ENCODE measurements around the gene AREG. TPM values are rescaled to one million over a fixed set of nuclear protein-coding genes. Genes with fewer than 3 reads are reported as not detected.

Gene AREG
- total and polyA plus RNA-seq, 2 of the 4 experiments (the other 2 are of a cell fraction) = 0.17 to 0.18 TPM

GRCh38 chr4:74487771-74488170, 42.8 kb downstream of the AREG start:
- dilution Hi-C loops (cut with HindIII; ENCODE audit: low sequenced_read_pairs, unreplicated experiment) = no loop called here
- no peak for DNase-seq
- no peak overlapping the region for H2BK5ac ChIP-seq (ENCODE audit: low read depth, low read length, poor library complexity, severe bottlenecking)

More at GRCh38 chr4:74487771-74488170, 42.8 kb downstream of the AREG start:
- H3K9me1 ChIP-seq (ENCODE audit: insufficient read depth, low read length) = no peaks in the 10 kb centered on the region
- no peak overlapping the region for H2BK120ac ChIP-seq (ENCODE audit: low read depth, low read length)
- H3K23ac ChIP-seq (ENCODE audit: low read depth, low read length) = no peak overlapping the region
- no peak overlapping the region for H3K18ac ChIP-seq (ENCODE audit: low read depth, low read length)
- ATAC-seq (ENCODE audit: low read depth) = no peak
- no peaks in the 10 kb centered on the region for H3K4me1 ChIP-seq (ENCODE audit: control insufficient read depth, insufficient read depth, low read length)
- no peak for TF ChIP-seq CTCF (conservative IDR thresholded peaks at IDR 0.05; ENCODE audit: low read depth, low read length)
- no peak for TF ChIP-seq POLR2A (IDR thresholded peaks at IDR 0.05; ENCODE audit: low read depth, low read length)
- no peak for TF ChIP-seq ELK1 (IDR thresholded peaks at IDR 0.05; ENCODE audit: borderline replicate concordance, low read depth, low read length)
- TF ChIP-seq FOS (IDR thresholded peaks at IDR 0.05; ENCODE audit: low read depth, low read length) = no peak
- no peak for TF ChIP-seq RFX5 (IDR thresholded peaks at IDR 0.05; ENCODE audit: low read depth, low read length)
- TF ChIP-seq MXI1 (IDR thresholded peaks at IDR 0.05; ENCODE audit: borderline replicate concordance, low read depth, low read length) = no peak
- no peak for TF ChIP-seq MAFK (IDR thresholded peaks at IDR 0.05; ENCODE audit: low read depth, low read length)
- no peak for TF ChIP-seq MAZ (IDR thresholded peaks at IDR 0.05; ENCODE audit: borderline replicate concordance, low read depth, low read length)
- no peak for TF ChIP-seq SMC3 (IDR thresholded peaks at IDR 0.05; ENCODE audit: low read depth, low read length)
- no peak for TF ChIP-seq RAD21 (IDR thresholded peaks at IDR 0.05; ENCODE audit: low read length)
- TF ChIP-seq NFE2L2 (IDR thresholded peaks at IDR 0.05; ENCODE audit: low read depth, low read length) = no peak
- no peak for TF ChIP-seq CEBPB (IDR thresholded peaks at IDR 0.05; ENCODE audit: low read depth, low read length)
- no peak for TF ChIP-seq RCOR1 (IDR thresholded peaks at IDR 0.05; ENCODE audit: insufficient replicate concordance, low read length)
- no peak for TF ChIP-seq USF2 (IDR thresholded peaks at IDR 0.05; ENCODE audit: low read depth, low read length)
- no peak overlapping the region for H3K4me3 ChIP-seq (ENCODE audit: insufficient read depth, low read depth, low read length)
- no peak overlapping the region for H2AK9ac ChIP-seq (replicated peaks; ENCODE audit: low read depth, low read length, poor library complexity)
- H4K8ac ChIP-seq (ENCODE audit: low read depth in 2 of 2, low read length in 2 of 2) = no peak overlapping the region
- no CpG with 5 or more reads among the region's 1 CpG for WGBS, 2 experiments (ENCODE audit: extremely low coverage in 2 of 2, insufficient read length in 1 of 2)
- no peak overlapping the region for H2BK15ac ChIP-seq (ENCODE audit: low read depth, low read length)
- H4K91ac ChIP-seq (ENCODE audit: insufficient read depth, low read depth, low read length) = no peak overlapping the region
- no peak overlapping the region for H3K56ac ChIP-seq (ENCODE audit: extremely low read depth, insufficient read depth, low read length)
- in situ Hi-C loops (cut with MboI; ENCODE audit: low sequenced_read_pairs) (no loop called here), intact Hi-C loops (cut with micrococcal nuclease) (no loop called here)
- no peak overlapping the region for H2AK5ac ChIP-seq (ENCODE audit: low read depth, low read length)
- no peaks in the 10 kb centered on the region for H3K27me3 ChIP-seq (ENCODE audit: control insufficient read depth, insufficient read depth, low read length)
- no peak overlapping the region for H2BK20ac ChIP-seq (ENCODE audit: low read depth, low read length)
- H3K14ac ChIP-seq (replicated peaks; ENCODE audit: low read depth, low read length) = no peak overlapping the region
- no peak overlapping the region for H4K5ac ChIP-seq (ENCODE audit: low read depth, low read length)
- BruUV-seq (replicated peaks) = no TSS peak
- H3K9ac ChIP-seq (ENCODE audit: low read depth, low read length) = no peak overlapping the region
- H3K79me1 ChIP-seq (ENCODE audit: low read depth in 1 of 2, low read length in 2 of 2) = no peaks in the 10 kb centered on the region
- ChIA-PET POLR2A (ENCODE audit: unreplicated experiment) (no interaction called here), CTCF (no interaction called here)
- no peak overlapping the region for H3K4me2 ChIP-seq (ENCODE audit: low read depth, low read length)
- H3K27ac ChIP-seq (ENCODE audit: insufficient read depth, low read length) = no peak overlapping the region
- no peak overlapping the region for H2AFZ ChIP-seq (replicated peaks; ENCODE audit: low read length, poor library complexity)
- no peaks in the 10 kb centered on the region for H3K36me3 ChIP-seq (ENCODE audit: control insufficient read depth, insufficient read depth, low read length)
- no peak overlapping the region for H3K4ac ChIP-seq (ENCODE audit: low read depth, low read length)
- H3K9me3 ChIP-seq (ENCODE audit: control insufficient read depth, insufficient read depth, low read length) = no peaks in the 10 kb centered on the region
- no peaks in the 10 kb centered on the region for H4K20me1 ChIP-seq (ENCODE audit: insufficient read depth, low read length)

Data from IMR-90 (cell line).